HG03097 (cell line): Measurements from ENCODE around the gene ITPR2.
"Not testable (repeated sequence)": the region's sequence is repeated elsewhere in the genome, so short reads cannot be mapped to it uniquely, and the experiment has no call there.

Experiments used
- ATAC-seq: cut with Tn5 transposase; IDR thresholded peaks from one replicate; pipeline ENCODE4 v1.9.1; 2021; ENCODE audit not compliant: unreplicated experiment, low FRiP score

Gene ITPR2

GRCh38 chr12:26735249-26735639, 97.8 kb downstream of the ITPR2 start:
- ATAC-seq = no peak

- ATAC-seq = no peak
Observed at GRCh38 chr12:26734510-26735248, 98.3 kb downstream of the ITPR2 start.

- peak; percentile 73 for ATAC-seq
Observed at GRCh38 chr12:26732005-26732908, 100.7 kb downstream of the ITPR2 start.

- no peak for ATAC-seq
Observed at GRCh38 chr12:26730481-26731350, 102.3 kb downstream of the ITPR2 start.

- not testable (repeated sequence) for ATAC-seq
Observed at GRCh38 chr12:26729137-26729671, 103.8 kb downstream of the ITPR2 start.

GRCh38 chr12:26728205-26729050, 104.6 kb downstream of the ITPR2 start:
- ATAC-seq = peak; percentile 45

GRCh38 chr12:26727482-26728204, 105.4 kb downstream of the ITPR2 start:
- no peak for ATAC-seq

- no peak for ATAC-seq
Observed at GRCh38 chr12:26726956-26727355, 106.0 kb downstream of the ITPR2 start.

- ATAC-seq = no peak
Observed at GRCh38 chr12:26725276-26725916, 107.6 kb downstream of the ITPR2 start.

GRCh38 chr12:26724309-26724702, 108.7 kb downstream of the ITPR2 start:
- ATAC-seq = no peak

- no peak for ATAC-seq
Observed at GRCh38 chr12:26723379-26724308, 109.3 kb downstream of the ITPR2 start.

- ATAC-seq = no peak
Observed at GRCh38 chr12:26721800-26722199, 111.2 kb downstream of the ITPR2 start.

- no peak for ATAC-seq
Observed at GRCh38 chr12:26719852-26720251, 113.1 kb downstream of the ITPR2 start.

GRCh38 chr12:26717757-26718156, 115.2 kb downstream of the ITPR2 start:
- no peak for ATAC-seq

- no peak for ATAC-seq
Observed at GRCh38 chr12:26715232-26715631, 117.8 kb downstream of the ITPR2 start.

- no peak for ATAC-seq
Observed at GRCh38 chr12:26713885-26714383, 119.1 kb downstream of the ITPR2 start.

- no peak for ATAC-seq
Observed at GRCh38 chr12:26712892-26713291, 120.1 kb downstream of the ITPR2 start.
